SK-N-MC (cell line): ENCODE measurements around the gene MACROD2.

Experiments used
- EZH2 ChIP-seq: fragments of 200-600 bp; sonication (generic); IDR thresholded peaks from one replicate; pipeline ENCODE4 v1.6.1; 2017; ENCODE audit warnings: antibody characterized with exemption
- POLR2AphosphoS5 ChIP-seq: IDR thresholded peaks from 2 replicates; pipeline ENCODE4 v1.6.1; 2012; ENCODE audit warnings: mild to moderate bottlenecking, low read depth, low read length, borderline replicate concordance

DNA sequence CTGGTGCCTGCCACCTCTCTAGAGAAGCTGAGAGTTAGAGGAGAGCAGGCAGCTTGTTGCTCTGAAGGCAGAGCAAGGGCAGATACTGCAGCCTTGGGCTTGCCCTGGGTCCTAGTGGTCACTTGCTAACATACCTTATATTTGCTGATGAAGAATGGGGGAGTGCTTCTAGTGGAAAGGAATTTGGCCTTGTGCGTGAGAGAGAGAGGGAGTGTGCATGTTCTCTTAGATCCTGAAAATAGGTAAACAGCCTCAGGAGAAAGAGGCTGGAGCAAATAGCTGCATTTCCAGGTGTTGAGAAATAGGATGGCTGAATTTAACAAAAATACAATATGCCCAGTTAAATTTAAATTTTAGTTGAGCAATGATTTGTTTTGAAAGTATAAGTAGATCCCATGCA, 1066.6 kb downstream of the MACROD2 start:
- no peak for TF ChIP-seq POLR2AphosphoS5
- no peak for TF ChIP-seq EZH2
